Nephron progenitor cell (in vitro differentiated cells): ENCODE data around the gene CTNNA3.

ENCODE experiments used
- DNase-seq: peaks from one replicate; pipeline ENCODE4 v3.0.0; 2021
- H3K27ac Mint-ChIP-seq: 2 replicates; pipeline ENCODE4 v1.8.0; 2021; ENCODE audit warnings: mild to moderate bottlenecking, moderate library complexity, mixed read lengths
- H3K27me3 Mint-ChIP-seq: 2 replicates; pipeline ENCODE4 v1.8.0; 2021; ENCODE audit warnings: mild to moderate bottlenecking, low read depth, mixed read lengths; ENCODE audit not compliant: poor library complexity
- H3K36me3 Mint-ChIP-seq: 2 replicates; pipeline ENCODE4 v1.8.0; 2021; ENCODE audit warnings: low read depth, mixed read lengths
- H3K4me1 Mint-ChIP-seq: 2 replicates; pipeline ENCODE4 v1.8.0; 2021; ENCODE audit warnings: mixed read lengths
- H3K4me3 Mint-ChIP-seq: 2 replicates; pipeline ENCODE4 v1.8.0; 2021; ENCODE audit warnings: mild to moderate bottlenecking, moderate library complexity, mixed read lengths
- H3K9me3 Mint-ChIP-seq: 2 replicates; pipeline ENCODE4 v1.8.0; 2021; ENCODE audit warnings: mild to moderate bottlenecking, moderate library complexity, mixed read lengths
- CTCF ChIP-seq: fragments of 200-600 bp; sonication (generic); IDR thresholded peaks from 2 replicates; pipeline ENCODE4 v1.5.0; 2021; ENCODE audit warnings: antibody characterized with exemption

CTNNA3 gene

GRCh38 chr10:67288688-67289410 lies 407.1 kb downstream of the CTNNA3 start:
- Mint-ChIP-seq H3K4me3 (no peak overlapping the region), H3K9me3 (no peaks in the 10 kb centered on the region), H3K27me3 (no peaks in the 10 kb centered on the region), H3K36me3 (no peaks in the 10 kb centered on the region), H3K4me1 (no peaks in the 10 kb centered on the region), H3K27ac (no peak overlapping the region)
- no peak for TF ChIP-seq CTCF
- no peak for DNase-seq

GRCh38 chr10:67284589-67284988 lies 411.4 kb downstream of the CTNNA3 start:
- TF ChIP-seq CTCF = no peak
- DNase-seq = no peak
- H3K4me3 Mint-ChIP-seq = no peak overlapping the region
- H3K27me3 Mint-ChIP-seq = no peaks in the 10 kb centered on the region
- no peaks in the 10 kb centered on the region for H3K9me3 Mint-ChIP-seq
- no peaks in the 10 kb centered on the region for H3K4me1 Mint-ChIP-seq
- H3K27ac Mint-ChIP-seq = no peak overlapping the region
- no peaks in the 10 kb centered on the region for H3K36me3 Mint-ChIP-seq

GRCh38 chr10:67282871-67283270 lies 413.1 kb downstream of the CTNNA3 start:
- Mint-ChIP-seq H3K4me1 (no peaks in the 10 kb centered on the region), H3K9me3 (no peaks in the 10 kb centered on the region), H3K4me3 (no peak overlapping the region), H3K36me3 (no peaks in the 10 kb centered on the region), H3K27me3 (no peaks in the 10 kb centered on the region), H3K27ac (no peak overlapping the region)
- DNase-seq = no peak
- no peak for TF ChIP-seq CTCF

GRCh38 chr10:67280405-67280804 lies 415.6 kb downstream of the CTNNA3 start:
- Mint-ChIP-seq H3K27ac (no peak overlapping the region), H3K36me3 (no peaks in the 10 kb centered on the region), H3K9me3 (no peaks in the 10 kb centered on the region), H3K4me3 (no peak overlapping the region), H3K27me3 (no peaks in the 10 kb centered on the region), H3K4me1 (no peaks in the 10 kb centered on the region)
- DNase-seq = no peak
- TF ChIP-seq CTCF = no peak

GRCh38 chr10:67277402-67277801 lies 418.6 kb downstream of the CTNNA3 start:
- Mint-ChIP-seq H3K36me3 (no peaks in the 10 kb centered on the region), H3K4me1 (no peaks in the 10 kb centered on the region), H3K9me3 (no peaks in the 10 kb centered on the region), H3K4me3 (no peak overlapping the region), H3K27ac (no peak overlapping the region), H3K27me3 (no peaks in the 10 kb centered on the region)
- no peak for TF ChIP-seq CTCF
- DNase-seq = no peak

- no peaks in the 10 kb centered on the region for H3K4me1 Mint-ChIP-seq
- no peaks in the 10 kb centered on the region for H3K27me3 Mint-ChIP-seq
- H3K27ac Mint-ChIP-seq = no peak overlapping the region
- no peak for TF ChIP-seq CTCF
- no peaks in the 10 kb centered on the region for H3K9me3 Mint-ChIP-seq
- no peaks in the 10 kb centered on the region for H3K36me3 Mint-ChIP-seq
- no peak for DNase-seq
- no peak overlapping the region for H3K4me3 Mint-ChIP-seq
These were observed 426.2 kb downstream of the CTNNA3 start for GRCh38 chr10:67269828-67270227.
